HG03064 (cell line): Measurements from ENCODE around the gene CUL4B.
A peak's percentile ranks its signal among the peaks of the same experiment; 100 is the strongest.
"Not testable (repeated sequence)": the region's sequence is repeated elsewhere in the genome, so short reads cannot be mapped to it uniquely, and the experiment has no call there.

ENCODE experiments used
- ATAC-seq: cut with Tn5 transposase; IDR thresholded peaks from one replicate; pipeline ENCODE4 v1.9.1; 2021; ENCODE audit warnings: low read depth; ENCODE audit not compliant: unreplicated experiment

Gene CUL4B

DNA sequence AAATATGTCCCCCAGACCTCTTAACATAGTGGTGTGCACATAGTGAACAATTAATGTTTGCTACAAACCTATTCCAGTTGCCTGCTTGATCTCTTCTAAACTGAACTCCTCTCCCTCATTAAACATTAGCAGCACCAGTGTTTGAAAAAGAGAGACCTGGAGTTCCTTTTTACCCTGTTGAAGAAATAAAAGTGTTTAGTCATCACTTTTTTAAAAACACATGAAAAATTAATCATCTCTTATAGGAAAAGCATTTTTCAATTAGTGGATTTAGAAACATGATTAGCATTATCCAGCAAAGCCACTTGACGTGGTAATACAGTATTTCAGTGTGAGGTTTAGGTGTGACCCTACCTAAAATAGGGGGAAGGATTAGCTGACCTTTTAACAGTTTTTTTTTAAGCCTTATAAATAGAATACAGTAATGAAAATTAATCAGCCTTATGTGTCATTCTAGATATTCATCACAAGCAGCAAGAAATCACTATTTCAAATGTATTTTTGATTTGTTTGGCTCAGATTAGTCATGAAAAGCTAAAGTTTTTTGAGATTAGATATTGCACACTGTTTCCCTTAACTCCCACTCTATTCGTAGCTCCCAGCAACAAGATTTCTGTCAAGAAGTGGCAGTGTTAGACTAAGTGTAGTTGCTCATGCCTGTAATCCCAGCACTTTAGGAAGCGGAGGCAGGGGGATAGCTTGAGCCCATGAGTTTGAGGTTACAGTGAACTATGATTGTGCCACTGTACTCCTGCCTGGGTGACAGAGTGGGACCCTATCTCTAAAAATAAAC lies 26.2 kb downstream of the CUL4B start:
- ATAC-seq = no peak

DNA sequence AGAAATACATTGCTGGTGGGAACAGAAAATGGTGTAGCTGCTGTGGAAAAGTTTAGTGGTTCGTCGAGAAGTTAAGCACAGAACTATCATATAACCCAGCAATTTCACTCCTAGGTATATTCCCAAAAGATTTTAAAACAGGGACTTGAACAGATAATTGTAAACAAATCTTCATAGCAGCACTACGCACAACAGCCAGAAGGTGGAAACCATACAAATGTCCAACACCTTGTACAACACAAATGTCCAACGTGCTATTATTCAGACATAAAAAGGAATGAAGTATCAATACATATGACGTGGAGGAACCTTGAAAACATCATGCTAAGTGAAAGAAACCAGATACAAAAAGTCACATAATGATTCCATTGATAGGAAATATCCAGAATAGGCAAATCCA lies 37.9 kb downstream of the CUL4B start:
- no peak for ATAC-seq

DNA sequence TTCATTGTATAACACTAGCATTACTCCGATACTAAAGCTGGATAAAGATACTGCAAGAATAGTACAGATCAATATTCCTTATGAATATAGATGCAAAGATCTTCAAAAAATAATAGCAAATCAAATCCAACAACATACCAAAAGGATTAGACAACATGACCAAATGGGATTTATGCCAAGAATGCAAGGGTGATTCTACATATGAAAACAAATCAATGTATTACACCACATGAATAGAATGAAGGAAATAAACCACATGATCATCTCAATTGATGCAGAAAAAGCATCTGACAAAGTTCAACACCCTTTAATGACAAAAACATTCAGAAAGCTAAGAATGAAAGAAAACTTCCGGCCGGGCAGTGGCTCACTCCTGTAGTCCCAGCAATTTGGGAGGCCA lies 42.8 kb downstream of the CUL4B start:
- no peak for ATAC-seq

DNA sequence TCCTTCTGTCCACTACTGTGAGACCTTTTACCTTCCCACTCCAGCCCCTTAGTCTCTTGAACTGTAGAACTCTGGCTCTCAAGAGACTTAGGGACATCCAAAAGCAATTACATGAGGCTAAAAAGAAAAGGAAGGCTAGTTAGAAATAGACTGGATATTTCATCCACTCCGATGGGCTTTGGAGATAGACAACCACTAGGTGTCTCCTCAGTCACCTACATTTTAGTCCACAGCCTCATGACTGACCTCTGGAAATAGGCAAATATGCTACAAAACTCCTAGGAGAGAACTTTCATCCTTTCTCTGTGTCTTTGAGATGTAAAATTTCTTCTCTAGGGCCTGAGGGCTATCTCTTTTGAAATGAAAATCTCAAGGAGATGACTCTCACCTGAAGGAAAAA lies 46.5 kb downstream of the CUL4B start:
- ATAC-seq = no peak

DNA sequence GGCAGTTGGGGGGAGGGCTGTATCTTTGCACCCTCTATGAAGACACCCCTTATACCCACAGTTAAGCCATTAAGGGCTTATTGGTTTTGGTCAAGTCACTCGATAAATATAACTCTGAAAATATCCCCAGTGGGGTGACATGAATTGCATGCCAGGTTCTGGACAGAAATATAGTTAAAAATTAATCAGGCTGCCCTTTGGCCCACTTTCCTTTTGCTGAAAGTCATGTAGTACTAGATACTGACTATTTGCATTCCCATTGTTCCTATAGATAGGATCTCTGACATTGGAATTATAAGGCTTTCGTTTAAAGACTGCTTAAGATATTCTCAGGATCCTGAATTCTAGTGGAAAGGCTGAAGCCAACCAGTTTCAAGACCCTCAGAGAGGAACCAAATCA lies 48.1 kb downstream of the CUL4B start:
- ATAC-seq = no peak

DNA sequence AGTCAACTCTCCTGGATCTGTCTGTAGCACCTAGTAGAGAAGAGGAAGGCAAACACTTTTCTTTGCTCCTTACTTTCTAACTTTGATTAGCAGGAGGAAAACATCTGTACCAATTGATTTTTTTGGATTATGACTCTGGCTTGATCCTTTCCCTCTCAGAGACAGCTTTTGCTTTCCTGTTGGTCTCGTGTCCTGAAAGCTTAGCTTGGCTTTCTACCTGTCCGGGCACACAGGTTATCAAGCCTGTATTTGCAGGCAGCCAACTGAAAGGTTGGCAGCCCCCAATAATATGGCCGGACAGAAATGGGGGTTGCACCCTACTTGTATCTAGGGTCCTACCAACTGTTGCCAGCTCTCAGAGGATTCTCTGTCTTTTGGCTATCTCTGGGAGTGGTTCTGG lies 48.5 kb downstream of the CUL4B start:
- ATAC-seq = no peak

DNA sequence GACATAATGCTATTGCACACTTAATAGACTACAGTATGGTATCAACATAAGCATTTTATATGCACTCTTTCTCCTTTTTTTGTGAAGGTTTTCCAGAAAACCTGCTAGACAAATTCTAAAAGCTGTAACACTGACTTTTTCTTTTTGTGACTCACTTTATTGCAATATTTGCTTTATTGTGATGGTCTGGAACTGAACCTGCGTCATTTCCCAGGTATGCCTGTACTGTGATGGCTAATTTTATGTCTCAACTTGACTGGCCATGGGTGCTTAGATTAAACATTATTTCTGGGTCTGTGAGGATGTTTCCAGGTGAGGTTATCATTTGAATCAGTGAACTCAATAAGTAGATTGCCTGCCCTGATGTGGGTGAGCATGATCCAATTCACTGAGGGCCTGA lies 56.2 kb downstream of the CUL4B start:
- no peak for ATAC-seq

DNA sequence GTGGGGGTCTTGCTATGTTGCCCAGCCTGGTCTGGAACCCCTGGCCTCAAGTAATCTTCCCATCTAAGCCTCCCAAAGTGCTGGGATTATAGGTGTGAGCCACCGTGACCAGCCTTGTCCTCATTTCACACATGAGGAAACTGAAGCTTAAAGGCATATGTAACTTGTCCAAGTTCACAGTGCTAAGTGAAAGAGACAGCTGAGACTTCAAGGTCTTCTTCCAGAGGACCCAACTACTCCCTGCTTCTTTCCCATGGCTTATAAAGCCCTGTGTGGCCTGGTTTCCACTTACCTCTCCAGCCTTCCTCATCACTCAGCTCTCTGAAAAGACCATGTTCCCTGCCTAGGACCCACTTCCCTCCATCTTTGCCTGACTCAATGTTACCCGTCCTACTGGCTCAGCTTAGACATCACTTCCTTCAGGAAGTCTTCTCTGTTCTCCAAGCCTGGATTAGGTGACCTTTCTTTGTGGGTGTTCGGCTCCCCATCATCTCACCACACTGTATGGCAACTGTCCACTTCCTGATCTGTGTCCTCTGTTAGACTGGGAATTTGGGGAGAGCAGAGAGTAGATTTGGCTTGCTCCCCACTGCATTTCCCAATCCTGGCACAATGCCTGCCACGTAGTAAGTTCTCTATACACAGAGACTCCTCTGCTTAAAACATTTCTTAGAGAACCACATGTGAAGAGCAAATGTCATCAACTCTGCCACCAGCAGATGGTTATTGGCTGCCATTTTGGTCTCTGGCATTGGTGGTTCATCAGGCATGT lies 61.3 kb downstream of the CUL4B start:
- no peak for ATAC-seq

DNA sequence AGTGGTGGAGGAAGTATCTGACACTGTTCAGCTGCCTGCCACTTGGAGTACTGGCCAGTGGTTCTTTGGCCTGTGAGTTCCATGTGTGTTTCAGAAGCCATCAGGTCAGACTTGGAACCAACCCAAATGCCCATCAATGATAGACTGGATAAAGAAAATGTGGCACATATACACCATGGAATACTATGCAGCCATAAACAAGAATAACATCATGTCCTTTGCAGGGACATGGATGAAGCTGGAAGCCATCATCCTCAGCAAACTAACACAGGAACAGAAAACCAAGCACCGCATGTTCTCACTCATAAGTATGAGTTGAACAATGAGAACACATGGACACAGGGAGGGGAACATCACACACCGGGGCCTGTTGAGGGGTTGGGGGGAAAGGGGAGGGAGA lies 70.6 kb downstream of the CUL4B start:
- ATAC-seq = not testable (repeated sequence)

DNA sequence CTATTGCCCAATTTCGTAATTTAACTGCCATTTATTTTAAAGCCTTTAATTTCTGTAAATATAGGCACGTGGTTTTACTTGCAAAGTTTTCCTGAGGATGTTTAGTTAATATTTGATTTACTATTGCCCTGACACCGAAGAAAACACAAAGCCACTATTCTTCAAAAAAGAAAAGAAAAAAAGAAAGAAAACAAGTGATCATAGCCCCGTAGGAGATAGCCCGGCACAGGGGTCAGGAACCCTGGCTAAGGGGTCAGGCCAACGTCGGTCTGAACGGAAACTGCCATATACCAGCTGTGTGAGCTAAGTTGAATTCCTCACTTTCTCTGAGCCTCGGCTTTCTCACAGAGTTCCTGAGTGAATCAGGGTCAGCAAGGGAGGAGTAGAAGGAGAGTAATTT lies 74.0 kb downstream of the CUL4B start:
- ATAC-seq = no peak

DNA sequence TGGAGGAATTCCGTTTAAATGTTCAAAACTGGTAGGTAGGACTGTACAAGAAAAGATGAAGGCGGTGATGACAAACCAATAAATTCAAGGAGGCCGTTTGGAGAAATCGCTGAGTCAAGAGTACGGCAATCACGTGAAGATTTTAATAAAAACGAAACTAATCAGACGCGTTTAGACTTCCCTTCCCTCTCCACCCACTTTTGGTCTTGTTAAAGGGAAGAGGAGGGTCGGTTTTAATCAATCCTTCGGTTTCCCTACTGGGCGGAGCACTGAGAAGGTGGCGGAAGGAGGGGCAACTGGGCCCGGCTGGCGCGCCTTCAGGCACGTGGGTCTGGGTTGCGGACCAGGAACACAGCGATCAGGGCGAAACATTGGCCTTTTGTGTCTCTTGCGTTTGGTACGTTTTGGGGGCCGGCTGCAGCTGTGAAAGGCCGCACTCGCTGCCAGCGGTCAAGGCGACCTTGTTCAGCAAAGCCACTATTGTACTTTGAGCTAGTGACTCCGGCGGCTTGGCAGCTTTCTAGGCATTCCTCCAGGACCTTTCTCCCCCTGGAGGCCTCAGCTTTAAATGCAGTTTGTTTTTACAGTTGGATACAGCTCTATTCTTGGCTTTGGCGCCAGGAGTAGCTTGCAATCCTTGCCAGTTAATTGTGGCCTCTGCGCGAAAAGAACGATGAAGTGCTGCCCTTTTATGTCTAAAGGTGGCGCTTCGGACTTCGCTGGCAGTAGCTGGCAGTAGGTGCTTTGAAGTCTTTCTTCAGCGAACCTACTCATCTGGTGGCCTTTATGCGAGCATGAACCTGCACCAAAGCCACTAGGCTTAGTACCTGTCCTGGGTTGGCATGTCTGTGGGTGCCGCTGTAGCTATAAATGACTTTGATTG lies 74.9 kb downstream of the CUL4B start:
- peak; percentile 68 for ATAC-seq

DNA sequence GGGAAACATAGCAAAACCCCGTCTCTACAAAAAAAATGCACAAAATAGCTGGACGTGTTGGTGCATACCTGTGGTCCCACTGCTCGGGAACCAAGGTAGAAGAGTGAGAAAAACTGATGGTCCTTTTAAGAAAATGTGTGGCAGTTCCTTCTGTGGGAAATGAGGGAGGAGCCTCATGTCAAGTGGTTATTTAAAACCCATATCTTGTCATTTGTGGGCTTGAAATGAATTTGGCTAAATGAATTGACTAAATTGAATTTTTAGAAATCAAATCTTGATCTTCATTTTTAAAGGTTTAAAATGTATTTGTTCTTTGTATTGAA lies 75.5 kb downstream of the CUL4B start:
- ATAC-seq = no peak

DNA sequence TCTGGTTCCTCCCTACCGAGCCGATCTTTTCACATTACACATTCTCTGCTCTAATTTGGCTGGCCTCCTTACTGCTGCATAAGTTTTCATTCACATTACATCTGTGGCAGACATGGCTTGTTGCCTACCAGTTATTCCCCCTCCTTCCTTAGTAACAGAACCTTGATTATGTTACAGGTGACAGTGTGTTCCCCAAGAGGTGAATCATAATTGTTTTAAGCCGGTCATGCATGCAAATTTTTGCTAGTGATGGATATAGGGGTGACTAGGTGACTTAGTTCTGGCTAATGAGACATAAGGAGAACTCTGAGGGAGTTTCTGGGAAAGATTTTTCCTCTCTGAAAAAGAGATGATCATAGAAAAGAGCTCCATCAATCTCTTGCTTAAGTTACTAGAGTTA lies 83.3 kb downstream of the CUL4B start:
- ATAC-seq = no peak

DNA sequence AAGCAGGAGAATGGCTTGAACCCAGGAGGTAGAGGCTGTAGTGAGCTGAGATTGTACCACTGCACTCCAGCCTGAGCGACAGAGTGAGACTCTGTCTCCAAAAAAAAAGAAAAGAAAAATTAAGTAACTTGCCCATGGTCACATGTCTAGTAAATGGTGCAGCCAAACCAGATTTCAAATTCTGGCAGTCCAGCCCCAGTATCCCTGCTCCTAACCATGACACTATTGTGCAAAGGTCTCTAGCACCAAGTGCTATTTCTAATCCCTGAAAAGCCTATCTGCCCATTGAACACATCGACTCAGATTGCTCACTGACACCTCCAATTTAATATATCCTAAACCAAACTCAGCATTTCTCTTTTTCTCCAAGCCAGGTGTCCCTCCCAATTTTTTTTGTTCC lies 84.0 kb downstream of the CUL4B start:
- no peak for ATAC-seq

DNA sequence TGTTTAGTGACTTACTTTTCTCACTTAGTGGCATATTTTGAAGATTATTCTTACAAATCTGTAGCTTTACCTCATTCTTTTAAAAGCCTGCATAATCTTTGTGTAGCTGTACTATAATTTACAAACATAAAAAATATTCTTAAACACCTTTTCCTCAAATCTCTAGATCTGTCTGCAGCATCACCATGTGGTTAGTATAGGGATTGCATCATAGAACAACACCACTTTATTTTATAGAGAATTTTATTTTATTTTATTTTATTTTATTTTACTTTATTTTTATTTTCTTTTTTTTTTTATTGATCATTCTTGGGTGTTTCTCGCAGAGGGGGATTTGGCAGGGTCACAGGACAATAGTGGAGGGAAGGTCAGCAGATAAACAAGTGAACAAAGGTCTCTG lies 85.3 kb downstream of the CUL4B start:
- not testable (repeated sequence) for ATAC-seq
